Activated naive CD8-positive, alpha-beta T cell treated with anti-CD3 and anti-CD28 coated beads for 36 hours (primary cell): ENCODE data around the gene SSR1. TPM values are rescaled to one million over a fixed set of nuclear protein-coding genes. Genes with fewer than 3 reads are reported as not detected.
A peak's percentile ranks its signal among the peaks of the same experiment; 100 is the strongest.
"Not testable (repeated sequence)": the region's sequence is repeated elsewhere in the genome, so short reads cannot be mapped to it uniquely, and the experiment has no call there.

Experiments
- DNase-seq: peaks from one replicate; pipeline ENCODE4 v3.0.0; 2021
- H3K27ac Mint-ChIP-seq: one replicate; pipeline ENCODE4 v1.8.0; 2022; ENCODE audit warnings: mild to moderate bottlenecking, moderate library complexity, mixed read lengths
- H3K27me3 Mint-ChIP-seq: one replicate; pipeline ENCODE4 v1.8.0; 2022; ENCODE audit warnings: mild to moderate bottlenecking, mixed read lengths
- H3K36me3 Mint-ChIP-seq: one replicate; pipeline ENCODE4 v1.8.0; 2021; ENCODE audit warnings: mild to moderate bottlenecking, mixed read lengths
- H3K4me1 Mint-ChIP-seq: one replicate; pipeline ENCODE4 v1.8.0; 2021; ENCODE audit warnings: mixed read lengths
- H3K4me3 Mint-ChIP-seq: one replicate; pipeline ENCODE4 v1.8.0; 2022; ENCODE audit warnings: mild to moderate bottlenecking, moderate library complexity, mixed read lengths
- H3K9me3 Mint-ChIP-seq: one replicate; pipeline ENCODE4 v1.8.0; 2022; ENCODE audit warnings: mixed read lengths
- total RNA-seq, 2 experiments: library from RNA; stranded (reverse); gene quantifications; one replicate each; pipeline ENCODE4 v1.2.3, GENCODE V29; 2021

The SSR1 gene
- total RNA-seq, 2 experiments from 2014 or later, result 132 to 139 TPM

DNA sequence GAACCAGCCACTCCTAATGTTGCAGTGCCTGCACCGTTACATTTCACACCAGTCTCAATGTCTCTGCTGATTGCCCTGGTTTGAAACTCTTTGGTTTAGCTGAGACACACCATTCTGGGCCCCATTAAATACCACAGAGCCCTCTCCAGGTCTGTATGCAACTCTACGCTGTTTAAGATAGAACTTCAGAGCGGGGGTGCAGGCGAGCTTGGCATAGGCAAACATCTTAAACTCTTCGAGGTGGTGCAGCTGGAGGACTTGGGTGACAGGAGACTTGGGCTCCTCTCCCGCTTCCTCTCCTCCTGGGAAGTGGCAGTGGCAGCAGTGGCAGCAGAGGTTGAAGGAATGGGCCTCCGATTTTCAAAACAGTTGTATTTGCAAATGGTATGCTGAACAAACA lies 18.5 kb upstream of the SSR1 start:
- Mint-ChIP-seq H3K4me1 (no peaks in the 10 kb centered on the region), H3K9me3 (no peaks in the 10 kb centered on the region), H3K36me3 (no peaks in the 10 kb centered on the region), H3K4me3 (no peak overlapping the region), H3K27me3 (no peaks in the 10 kb centered on the region), H3K27ac (no peak overlapping the region)
- no peak for DNase-seq

DNA sequence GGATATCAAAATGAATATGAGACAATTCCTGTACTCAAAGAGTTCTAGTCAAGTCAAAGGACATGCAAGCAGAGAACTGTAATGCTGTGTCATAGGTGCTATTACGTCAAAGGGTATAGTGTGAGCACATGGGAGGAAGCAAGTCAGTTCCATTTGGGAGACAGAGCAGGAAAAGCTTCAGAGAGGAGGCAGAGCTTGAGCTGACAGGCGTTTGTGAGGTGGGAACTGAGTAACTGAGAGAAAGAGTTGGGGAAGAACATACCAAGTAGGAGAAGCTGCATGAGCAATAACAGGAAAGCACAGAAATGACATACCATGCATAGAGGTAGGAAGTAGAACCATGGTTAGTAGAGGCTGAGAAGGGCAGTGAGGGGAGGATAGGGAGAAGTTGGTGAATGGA lies 15.2 kb upstream of the SSR1 start:
- Mint-ChIP-seq H3K27ac (no peak overlapping the region), H3K36me3 (no peaks in the 10 kb centered on the region), H3K9me3 (no peaks in the 10 kb centered on the region), H3K4me3 (no peak overlapping the region), H3K4me1 (no peaks in the 10 kb centered on the region), H3K27me3 (no peaks in the 10 kb centered on the region)
- no peak for DNase-seq

DNA sequence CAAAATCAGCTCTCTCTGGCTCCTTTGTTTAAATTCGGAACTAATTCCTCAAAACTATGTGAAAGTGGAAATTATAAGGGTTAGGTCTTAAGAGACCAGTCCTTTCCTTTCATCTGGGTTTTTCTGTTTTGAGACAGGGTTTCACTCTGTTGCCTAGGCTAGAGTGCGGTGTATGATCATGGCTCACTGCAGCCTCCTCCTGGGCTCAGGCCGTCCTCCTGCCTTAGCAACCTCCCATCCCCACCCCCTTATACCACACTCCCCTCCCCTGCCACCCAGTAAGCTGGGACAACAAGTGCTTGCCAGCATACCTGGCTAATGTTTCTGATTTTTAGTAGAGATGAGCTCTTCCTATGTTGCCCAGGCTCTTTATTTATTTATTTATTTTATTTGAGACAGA lies 12.8 kb upstream of the SSR1 start:
- no peak for DNase-seq
- H3K9me3 Mint-ChIP-seq, result no peaks in the 10 kb centered on the region
- no peaks in the 10 kb centered on the region for H3K36me3 Mint-ChIP-seq
- H3K27ac Mint-ChIP-seq, result no peak overlapping the region
- no peaks in the 10 kb centered on the region for H3K4me1 Mint-ChIP-seq
- H3K27me3 Mint-ChIP-seq, result no peaks in the 10 kb centered on the region
- no peak overlapping the region for H3K4me3 Mint-ChIP-seq

DNA sequence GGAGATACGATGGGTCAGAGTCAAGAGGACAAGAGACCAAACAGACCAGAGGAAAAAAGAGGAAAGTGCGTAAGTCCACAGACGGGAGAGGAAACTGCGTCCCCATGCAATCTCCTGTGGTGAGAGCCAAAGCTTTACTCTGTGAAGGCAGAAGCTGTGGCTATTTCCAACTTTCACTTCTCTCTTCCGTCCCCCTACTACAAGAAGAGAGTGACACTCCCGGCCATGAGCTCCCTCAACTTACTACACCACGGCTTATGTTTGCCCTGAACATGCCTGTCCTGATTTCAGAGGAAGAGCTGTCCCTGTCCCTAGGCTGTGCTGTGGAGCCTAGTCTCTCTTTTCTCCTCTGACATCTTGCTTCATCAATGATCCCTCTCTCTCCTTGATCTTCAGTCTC lies 11.5 kb upstream of the SSR1 start:
- no peaks in the 10 kb centered on the region for H3K36me3 Mint-ChIP-seq
- no peaks in the 10 kb centered on the region for H3K9me3 Mint-ChIP-seq
- no peaks in the 10 kb centered on the region for H3K4me1 Mint-ChIP-seq
- H3K4me3 Mint-ChIP-seq, result no peak overlapping the region
- H3K27me3 Mint-ChIP-seq, result no peaks in the 10 kb centered on the region
- H3K27ac Mint-ChIP-seq, result no peak overlapping the region
- DNase-seq, result no peak

DNA sequence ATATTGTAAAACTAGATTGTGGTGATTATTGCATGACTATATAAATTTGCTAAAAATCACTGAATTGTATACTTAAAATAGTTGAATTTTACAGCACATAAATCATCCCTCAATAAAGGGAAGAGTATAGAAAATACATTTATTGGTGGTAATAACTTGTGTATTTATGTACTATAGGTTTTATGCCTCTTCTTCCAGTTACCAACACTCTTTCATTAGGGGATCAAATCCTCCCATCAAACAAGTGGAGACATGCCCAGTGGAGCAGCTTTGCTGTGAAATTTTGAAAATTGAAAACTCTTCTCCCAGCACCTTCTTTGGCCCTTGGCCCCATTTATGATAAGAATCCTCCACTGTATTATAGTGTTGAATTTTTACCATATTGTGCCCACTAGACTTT lies 10.1 kb upstream of the SSR1 start:
- no peaks in the 10 kb centered on the region for H3K9me3 Mint-ChIP-seq
- no peaks in the 10 kb centered on the region for H3K36me3 Mint-ChIP-seq
- H3K27ac Mint-ChIP-seq, result no peak overlapping the region
- no peaks in the 10 kb centered on the region for H3K27me3 Mint-ChIP-seq
- DNase-seq, result no peak
- H3K4me1 Mint-ChIP-seq, result no peaks in the 10 kb centered on the region
- no peak overlapping the region for H3K4me3 Mint-ChIP-seq

DNA sequence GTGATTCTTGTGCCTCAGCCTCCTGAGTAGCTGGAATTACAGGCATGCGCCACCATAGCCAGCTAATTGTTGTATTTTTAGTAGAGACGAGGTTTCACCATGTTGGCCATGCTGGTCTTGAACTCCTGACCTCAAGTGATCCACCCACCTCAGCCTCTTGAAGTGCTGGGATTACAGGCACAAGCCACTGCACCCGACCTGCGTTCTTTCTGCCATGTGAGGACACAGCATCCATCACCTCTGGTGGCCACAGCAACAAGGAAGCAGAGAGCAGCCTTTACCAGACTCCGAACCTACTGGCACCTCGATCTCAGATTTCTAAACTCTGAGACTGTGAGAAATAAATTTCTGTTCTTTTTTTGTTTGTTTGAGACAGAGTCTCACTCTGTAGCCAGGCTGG lies 8.9 kb upstream of the SSR1 start:
- not testable (repeated sequence) for H3K4me1 Mint-ChIP-seq, H3K27ac Mint-ChIP-seq, H3K36me3 Mint-ChIP-seq, H3K9me3 Mint-ChIP-seq, H3K4me3 Mint-ChIP-seq, H3K27me3 Mint-ChIP-seq, DNase-seq

DNA sequence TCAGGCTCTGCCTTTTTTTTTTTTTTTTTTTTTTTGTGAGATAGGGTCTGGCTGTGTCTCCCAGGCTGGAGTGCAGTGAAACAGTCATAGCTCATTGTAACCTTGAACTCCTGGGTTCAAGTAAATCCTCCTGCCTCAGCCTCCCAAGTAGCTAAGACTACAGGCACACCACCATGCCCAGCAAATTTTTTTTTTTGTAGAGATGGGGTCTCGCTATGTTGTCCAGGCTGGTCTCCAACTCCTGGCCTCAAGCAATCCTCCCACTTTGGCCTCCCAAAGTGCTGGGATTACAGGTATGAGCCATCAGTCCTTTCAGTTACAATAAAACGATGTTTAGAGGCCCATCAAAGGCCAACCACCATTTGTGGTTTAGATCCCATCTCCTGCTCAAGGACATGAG lies 6.4 kb upstream of the SSR1 start:
- not testable (repeated sequence) for DNase-seq

DNA sequence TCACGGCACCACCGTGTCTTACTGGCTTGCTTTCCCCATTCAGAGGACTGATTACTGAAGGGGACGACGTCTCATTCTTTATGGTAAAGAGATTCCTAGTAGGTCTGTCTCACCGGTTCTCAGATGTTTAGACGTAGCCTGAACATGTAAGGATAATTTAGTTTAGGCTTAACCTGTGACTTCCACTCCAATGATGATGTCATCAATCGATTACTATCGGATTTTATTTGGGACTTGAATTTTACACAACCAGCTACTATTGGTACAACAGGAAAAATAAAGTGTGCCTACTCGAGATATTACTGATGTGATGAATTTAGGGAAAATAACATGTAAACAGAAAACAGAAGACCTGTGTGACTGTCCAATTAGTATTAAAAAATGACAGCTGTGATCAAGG lies 4.5 kb upstream of the SSR1 start:
- H3K9me3 Mint-ChIP-seq, result no peaks in the 10 kb centered on the region
- no peak overlapping the region for H3K4me3 Mint-ChIP-seq
- no peak for DNase-seq
- no peak overlapping the region for H3K27ac Mint-ChIP-seq
- H3K27me3 Mint-ChIP-seq, result no peaks in the 10 kb centered on the region
- H3K4me1 Mint-ChIP-seq, result peaks cover 10% of the 10 kb centered on the region
- no peaks in the 10 kb centered on the region for H3K36me3 Mint-ChIP-seq

More for the DNA sequence above, 6.4 kb upstream of the SSR1 start:
- not testable (repeated sequence) for H3K9me3 Mint-ChIP-seq, H3K36me3 Mint-ChIP-seq, H3K4me3 Mint-ChIP-seq, H3K27ac Mint-ChIP-seq, H3K4me1 Mint-ChIP-seq, H3K27me3 Mint-ChIP-seq

DNA sequence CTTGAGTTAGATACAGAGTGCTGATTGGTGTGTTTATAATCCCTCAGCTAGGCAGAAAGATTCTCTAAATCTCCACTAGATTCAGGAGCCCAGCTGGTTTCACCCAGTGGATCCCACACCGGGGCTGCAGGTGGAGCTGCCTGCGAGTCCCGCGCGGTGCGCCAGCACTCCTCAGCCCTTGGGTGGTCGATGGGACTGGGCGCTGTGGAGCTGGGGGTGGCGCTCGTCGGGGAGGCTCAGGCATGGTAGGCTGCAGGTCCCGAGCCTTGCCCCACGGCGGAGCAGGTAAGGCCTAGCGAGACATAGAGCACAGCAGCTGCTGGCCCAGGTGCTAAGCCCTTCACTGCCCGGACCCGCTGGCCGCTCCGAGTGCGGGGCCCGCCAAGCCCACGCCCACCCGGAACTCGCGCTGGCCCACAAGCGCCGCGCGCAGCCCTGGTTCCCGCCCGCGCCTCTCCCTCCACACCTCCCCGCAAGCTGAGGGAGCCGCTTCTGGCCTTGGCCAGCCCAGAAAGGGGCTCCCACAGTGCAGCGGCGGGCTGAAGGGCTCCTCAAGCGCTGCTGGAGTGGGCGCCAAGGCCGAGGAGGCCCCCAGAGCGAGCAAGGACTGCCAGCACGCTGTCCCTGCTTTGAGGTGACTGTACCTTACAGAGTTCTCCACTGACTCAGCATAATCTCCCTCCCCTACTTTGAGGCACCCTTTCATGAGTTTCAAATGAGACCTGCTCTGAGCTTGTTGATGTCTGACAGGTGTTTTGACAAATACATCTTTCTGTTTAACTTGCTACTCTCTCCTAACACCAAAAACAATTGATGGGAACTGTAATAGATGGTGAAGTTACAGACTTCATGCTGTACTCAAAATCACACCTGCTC lies 3.9 kb upstream of the SSR1 start:
- DNase-seq, result no peak
- Mint-ChIP-seq H3K4me3 (no peak overlapping the region), H3K36me3 (peaks cover 5% of the 10 kb centered on the region), H3K27ac (no peak overlapping the region), H3K27me3 (peaks cover 3% of the 10 kb centered on the region), H3K4me1 (peaks cover 10% of the 10 kb centered on the region), H3K9me3 (no peaks in the 10 kb centered on the region)

DNA sequence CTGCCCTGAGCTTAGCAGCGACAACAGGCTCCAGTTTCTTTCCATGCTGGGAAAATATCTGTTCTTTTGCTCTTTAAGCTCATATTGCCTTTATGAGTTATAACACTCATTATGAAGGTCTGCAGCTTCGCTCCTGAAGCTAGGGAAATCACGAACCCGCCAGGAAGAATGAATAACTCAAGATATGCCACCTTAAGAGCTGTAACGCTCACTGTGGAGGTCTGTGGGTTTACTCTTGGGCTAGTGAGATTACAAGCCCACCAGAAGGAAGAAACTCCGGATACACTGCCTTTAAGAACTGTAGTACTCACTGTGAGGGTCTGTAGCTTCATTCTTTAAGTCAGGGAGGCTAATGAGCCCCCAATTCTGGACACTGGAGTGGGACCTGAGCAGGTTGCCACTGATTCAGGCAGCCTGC lies 3.0 kb upstream of the SSR1 start:
- H3K4me3 Mint-ChIP-seq, result no peak overlapping the region
- H3K9me3 Mint-ChIP-seq, result no peaks in the 10 kb centered on the region
- peaks cover 9% of the 10 kb centered on the region for H3K36me3 Mint-ChIP-seq
- H3K27me3 Mint-ChIP-seq, result peaks cover 3% of the 10 kb centered on the region
- DNase-seq, result no peak
- no peak overlapping the region for H3K27ac Mint-ChIP-seq
- peaks cover 18% of the 10 kb centered on the region for H3K4me1 Mint-ChIP-seq

DNA sequence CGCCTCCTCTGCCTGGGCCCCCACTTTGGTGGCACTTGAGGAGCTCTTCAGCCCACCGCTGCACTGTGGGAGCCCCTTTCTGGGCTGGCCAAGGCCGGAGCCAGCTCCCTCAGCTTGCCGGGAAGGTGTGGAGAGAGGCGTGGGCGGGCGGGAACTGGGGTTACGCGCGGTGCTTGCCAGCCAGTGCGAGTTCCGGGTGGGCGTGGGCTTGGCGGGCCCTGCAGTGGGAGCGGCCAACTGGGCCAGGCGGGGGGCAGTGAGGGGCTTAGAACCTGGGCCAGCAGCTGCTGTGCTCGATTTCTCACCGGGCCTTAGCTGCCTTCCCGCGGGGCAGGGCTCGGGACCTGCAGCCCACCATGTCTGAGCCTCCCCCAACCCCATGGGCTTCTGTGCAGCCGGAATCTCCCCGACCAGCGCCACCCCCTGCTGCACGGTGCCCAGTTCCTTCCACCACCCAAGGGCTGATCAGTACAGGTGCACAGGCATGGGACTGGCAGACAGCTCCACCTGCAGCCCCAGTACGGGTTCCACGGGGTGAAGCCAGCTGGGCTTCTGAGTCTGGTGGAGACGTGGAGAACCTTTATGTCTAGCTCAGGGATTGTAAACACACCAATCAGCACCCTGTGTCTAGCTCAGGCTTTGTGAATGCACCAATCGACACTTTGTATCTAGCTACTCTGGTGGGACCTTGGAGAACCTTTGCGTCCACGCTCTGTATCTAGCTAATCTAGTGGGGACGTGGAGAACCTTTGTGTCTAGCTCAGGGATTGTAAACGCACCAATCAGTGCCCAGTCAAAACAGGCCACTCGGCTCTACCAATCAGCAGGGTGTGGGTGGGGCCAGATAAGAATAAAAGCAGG lies 2.3 kb upstream of the SSR1 start:
- not testable (repeated sequence) for DNase-seq, H3K27me3 Mint-ChIP-seq, H3K27ac Mint-ChIP-seq, H3K9me3 Mint-ChIP-seq, H3K4me3 Mint-ChIP-seq
- peaks cover 13% of the 10 kb centered on the region for H3K36me3 Mint-ChIP-seq
- peaks cover 18% of the 10 kb centered on the region for H3K4me1 Mint-ChIP-seq

DNA sequence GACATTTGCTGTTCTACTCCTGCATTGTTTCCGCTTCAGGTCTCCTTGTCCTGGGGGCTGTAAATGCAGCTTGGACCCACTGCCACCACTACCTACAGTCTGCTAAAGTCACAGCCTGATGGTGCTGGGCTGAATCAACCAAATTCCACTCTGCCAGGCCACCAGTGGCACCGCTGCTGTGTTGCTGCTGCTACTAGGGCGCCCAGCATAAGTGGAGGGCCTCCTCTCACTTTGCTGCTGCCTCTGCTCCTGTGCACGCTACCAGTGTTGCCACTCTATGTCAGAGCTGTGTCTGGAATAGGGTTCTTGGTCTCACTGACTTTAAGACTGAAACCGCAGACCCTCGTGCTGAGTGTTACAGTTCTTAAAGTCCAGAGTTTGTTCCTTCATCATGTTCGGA lies 1.4 kb upstream of the SSR1 start:
- no peak overlapping the region for H3K4me3 Mint-ChIP-seq
- peaks cover 22% of the 10 kb centered on the region for H3K36me3 Mint-ChIP-seq
- H3K27me3 Mint-ChIP-seq, result peaks cover 3% of the 10 kb centered on the region
- peaks cover 22% of the 10 kb centered on the region for H3K4me1 Mint-ChIP-seq
- peaks cover 8% of the 10 kb centered on the region for H3K9me3 Mint-ChIP-seq
- DNase-seq, result no peak
- peak overlapping the region; percentile 57 for H3K27ac Mint-ChIP-seq

DNA sequence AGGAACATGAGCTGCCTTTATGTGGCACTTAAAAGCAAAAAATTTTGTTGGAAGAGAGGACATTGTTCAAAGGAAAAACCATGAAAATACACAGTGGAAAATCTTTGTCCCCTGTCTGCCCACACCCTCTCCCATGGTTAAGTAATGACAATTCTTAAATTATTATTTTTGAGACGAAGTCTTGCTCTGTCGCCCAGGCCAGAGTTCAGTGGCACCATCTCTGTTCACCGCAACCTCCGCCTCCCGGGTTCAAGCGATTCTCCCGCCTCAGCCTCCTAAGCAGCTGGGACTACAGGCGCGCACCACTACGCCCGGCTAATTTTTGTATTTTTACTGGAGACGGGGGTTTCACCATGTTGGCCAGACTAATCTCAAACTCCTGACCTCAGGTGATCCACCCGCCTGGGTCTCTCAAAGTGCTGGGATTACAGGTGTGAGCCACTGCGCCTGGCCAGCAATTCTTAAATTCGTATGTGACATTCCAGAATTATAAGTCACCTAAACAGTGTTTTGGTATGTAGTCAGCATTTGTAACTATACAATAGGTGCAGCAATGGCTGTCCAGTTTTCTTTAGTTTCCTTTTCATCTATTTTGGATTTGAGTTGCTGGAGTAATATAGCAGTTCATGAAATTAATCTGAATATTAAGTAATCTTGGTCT lies 636 bp upstream of the SSR1 start:
- peaks cover 8% of the 10 kb centered on the region for H3K9me3 Mint-ChIP-seq
- H3K4me3 Mint-ChIP-seq, result peak overlapping the region; percentile 97
- H3K27me3 Mint-ChIP-seq, result peaks cover 3% of the 10 kb centered on the region
- no peak for DNase-seq
- H3K27ac Mint-ChIP-seq, result peak overlapping the region; percentile 91
- H3K36me3 Mint-ChIP-seq, result peaks cover 30% of the 10 kb centered on the region
- H3K4me1 Mint-ChIP-seq, result peaks cover 28% of the 10 kb centered on the region

DNA sequence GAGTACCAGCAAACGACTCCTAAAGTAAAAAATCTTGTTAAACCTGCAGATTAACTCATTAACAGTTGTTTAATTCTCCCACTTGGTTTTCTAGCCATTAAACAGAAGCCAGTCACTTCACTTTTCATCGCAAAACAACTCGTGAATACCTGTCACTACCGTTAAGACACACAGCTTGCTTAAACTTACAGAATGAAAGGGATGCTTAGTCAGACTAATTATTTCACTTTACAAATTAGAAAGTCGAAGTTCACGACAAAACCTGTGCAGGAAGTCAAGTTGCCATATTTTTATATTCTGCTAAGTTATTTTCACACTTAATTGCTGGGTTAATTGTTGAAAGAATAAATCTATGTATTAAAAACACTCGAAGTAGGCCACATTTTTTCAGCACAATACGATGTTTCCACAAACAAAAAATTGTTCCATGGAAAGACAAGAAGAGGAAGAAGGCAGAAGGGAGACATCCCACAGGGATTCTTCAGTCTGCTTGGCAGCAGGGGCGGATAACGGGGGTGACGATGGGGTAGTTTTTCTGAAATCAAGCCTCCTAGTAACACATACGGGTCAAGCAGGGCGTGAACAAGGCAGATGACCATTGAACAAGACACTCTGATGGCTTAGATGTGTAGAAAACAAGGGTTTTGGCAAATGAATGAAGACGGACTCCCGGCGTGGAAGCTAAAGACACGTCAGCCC lies 933 bp downstream of the SSR1 start:
- peak overlapping the region; percentile 93 for H3K27ac Mint-ChIP-seq
- H3K27me3 Mint-ChIP-seq, result peaks cover 3% of the 10 kb centered on the region
- H3K36me3 Mint-ChIP-seq, result peaks cover 42% of the 10 kb centered on the region
- H3K4me1 Mint-ChIP-seq, result peaks cover 40% of the 10 kb centered on the region
- H3K4me3 Mint-ChIP-seq, result peak overlapping the region; percentile 97
- no peak for DNase-seq
- peaks cover 8% of the 10 kb centered on the region for H3K9me3 Mint-ChIP-seq

DNA sequence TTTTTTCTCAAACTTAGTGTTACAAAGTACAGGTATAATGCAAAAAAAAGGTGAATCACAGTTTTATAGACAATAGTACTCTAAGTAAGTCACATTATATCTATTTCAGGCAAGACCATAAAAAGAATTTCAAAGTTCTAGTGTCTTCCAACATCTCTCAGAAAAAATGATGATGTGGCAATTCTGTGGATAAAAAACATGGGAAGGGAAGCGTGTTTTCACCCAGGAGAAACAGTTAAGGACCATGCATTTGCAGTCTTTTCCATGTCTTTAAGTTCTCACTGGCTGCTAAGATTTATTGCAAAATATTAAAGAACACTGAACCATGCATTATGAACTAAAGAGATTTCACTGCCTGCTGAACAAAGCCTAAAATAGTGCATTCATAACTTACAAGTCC lies 1.8 kb downstream of the SSR1 start:
- Mint-ChIP-seq H3K27me3 (peaks cover 3% of the 10 kb centered on the region), H3K4me1 (peaks cover 42% of the 10 kb centered on the region), H3K27ac (no peak overlapping the region), H3K9me3 (peaks cover 8% of the 10 kb centered on the region), H3K4me3 (peak overlapping the region; percentile 67), H3K36me3 (peaks cover 44% of the 10 kb centered on the region)
- DNase-seq, result no peak
